C4-2B (cell line): ENCODE data around the gene MAP3K14.

Source experiments
- H3K27ac ChIP-seq: fragments of 450-650 bp; 2 replicates; pipeline ENCODE4 v1.5.1; 2017
- CTCF ChIP-seq: fragments of 450-650 bp; conservative IDR thresholded peaks from 2 replicates; pipeline ENCODE4 v1.5.1; 2017; ENCODE audit warnings: mild to moderate bottlenecking
- ZFX ChIP-seq: fragments of 450-650 bp; IDR thresholded peaks from 2 replicates; pipeline ENCODE4 v1.6.1; 2017

Gene MAP3K14

GRCh38 chr17:45226576-45226975 lies 90.2 kb downstream of the MAP3K14 start:
- no peak for TF ChIP-seq ZFX
- no peak for TF ChIP-seq CTCF
- H3K27ac ChIP-seq, result no peak overlapping the region

GRCh38 chr17:45225964-45226530 lies 90.8 kb downstream of the MAP3K14 start:
- TF ChIP-seq ZFX (no peak), CTCF (no peak)
- H3K27ac ChIP-seq, result no peak overlapping the region

- no peak for TF ChIP-seq CTCF
- no peak overlapping the region for H3K27ac ChIP-seq
Measured at GRCh38 chr17:45225051-45225700, 91.6 kb downstream of the MAP3K14 start.

- no peak for TF ChIP-seq ZFX
- TF ChIP-seq CTCF, result no peak
- H3K27ac ChIP-seq, result no peak overlapping the region
Measured at GRCh38 chr17:45224671-45225050, 92.2 kb downstream of the MAP3K14 start.

GRCh38 chr17:45223539-45224528 lies 93.0 kb downstream of the MAP3K14 start:
- H3K27ac ChIP-seq, result no peak overlapping the region

GRCh38 chr17:45222996-45223538 lies 93.8 kb downstream of the MAP3K14 start:
- no peak for TF ChIP-seq CTCF
- no peak for TF ChIP-seq ZFX
- H3K27ac ChIP-seq, result no peak overlapping the region

More at GRCh38 chr17:45223539-45224528, 93.0 kb downstream of the MAP3K14 start:
- TF ChIP-seq ZFX (no peak), CTCF (no peak)
